ENCODE measurements around the gene SRCIN1.

Gene SRCIN1

GRCh38 chr17:38597375-38597774, 8.4 kb downstream of the SRCIN1 start:
- DNase-seq, result no peak

DNA sequence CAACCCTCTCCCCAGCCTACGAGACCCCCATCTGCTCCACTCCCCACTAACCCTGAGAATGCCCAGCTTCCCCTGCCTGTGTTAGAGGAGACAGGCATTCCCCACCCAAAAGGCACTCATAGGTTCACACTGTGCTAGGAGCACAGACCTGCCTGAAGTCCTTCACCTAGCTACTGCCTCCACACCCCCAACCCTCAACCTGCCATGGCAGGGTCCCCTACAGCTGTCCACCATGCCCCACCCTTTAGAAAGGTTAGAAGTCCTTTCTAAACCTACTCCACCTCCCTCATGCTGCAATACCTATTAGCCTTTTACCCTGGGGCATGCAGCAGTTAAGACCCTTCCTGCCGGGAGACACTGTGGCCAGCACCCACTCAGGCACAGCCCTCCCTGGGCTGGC, 9.1 kb downstream of the SRCIN1 start:
- DNase-seq, result no peak

DNA sequence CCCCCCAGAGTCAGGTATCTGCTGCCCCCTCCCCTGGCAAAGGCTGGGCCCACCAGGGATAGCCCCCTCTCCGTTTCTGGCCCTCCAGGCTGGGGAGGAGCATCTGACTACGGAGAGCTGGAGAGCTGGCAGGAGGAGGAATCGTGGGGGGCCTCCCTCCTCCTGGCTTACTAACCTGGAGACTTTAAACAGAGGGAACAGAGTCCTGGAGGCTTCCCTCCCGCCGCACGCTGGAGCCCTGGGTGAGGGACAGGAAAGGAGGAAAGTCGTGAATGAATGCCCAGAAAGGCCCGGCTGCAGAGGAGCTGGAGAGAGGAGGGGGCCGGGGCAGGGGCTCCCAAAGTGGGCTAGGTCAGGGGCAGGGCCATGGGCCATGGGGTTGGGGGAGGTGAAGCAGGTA, 9.9 kb downstream of the SRCIN1 start:
- no peak for DNase-seq

GRCh38 chr17:38594152-38594551, 11.6 kb downstream of the SRCIN1 start:
- no peak for DNase-seq

DNA sequence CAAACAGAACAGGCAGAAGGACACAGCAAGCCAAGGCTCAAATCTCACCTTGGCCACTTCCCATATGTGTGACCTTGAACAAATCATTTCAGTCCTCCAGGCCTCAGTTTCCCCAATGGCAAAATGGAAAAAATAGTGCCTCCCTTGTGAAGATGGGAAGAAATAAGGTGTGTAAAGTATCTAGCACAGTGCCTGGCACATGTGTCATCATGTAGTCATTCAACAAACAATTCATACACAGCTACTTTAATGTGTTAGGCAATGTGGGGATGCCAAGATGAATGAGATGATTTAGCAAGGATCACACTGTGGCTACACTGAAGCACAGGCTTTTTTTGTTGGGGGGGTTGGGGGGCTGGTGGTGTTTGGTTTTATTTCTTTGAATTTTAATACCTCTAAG, 13.3 kb downstream of the SRCIN1 start:
- DNase-seq, result no peak

GRCh38 chr17:38591759-38592241, 14.0 kb downstream of the SRCIN1 start:
- DNase-seq, result no peak

DNA sequence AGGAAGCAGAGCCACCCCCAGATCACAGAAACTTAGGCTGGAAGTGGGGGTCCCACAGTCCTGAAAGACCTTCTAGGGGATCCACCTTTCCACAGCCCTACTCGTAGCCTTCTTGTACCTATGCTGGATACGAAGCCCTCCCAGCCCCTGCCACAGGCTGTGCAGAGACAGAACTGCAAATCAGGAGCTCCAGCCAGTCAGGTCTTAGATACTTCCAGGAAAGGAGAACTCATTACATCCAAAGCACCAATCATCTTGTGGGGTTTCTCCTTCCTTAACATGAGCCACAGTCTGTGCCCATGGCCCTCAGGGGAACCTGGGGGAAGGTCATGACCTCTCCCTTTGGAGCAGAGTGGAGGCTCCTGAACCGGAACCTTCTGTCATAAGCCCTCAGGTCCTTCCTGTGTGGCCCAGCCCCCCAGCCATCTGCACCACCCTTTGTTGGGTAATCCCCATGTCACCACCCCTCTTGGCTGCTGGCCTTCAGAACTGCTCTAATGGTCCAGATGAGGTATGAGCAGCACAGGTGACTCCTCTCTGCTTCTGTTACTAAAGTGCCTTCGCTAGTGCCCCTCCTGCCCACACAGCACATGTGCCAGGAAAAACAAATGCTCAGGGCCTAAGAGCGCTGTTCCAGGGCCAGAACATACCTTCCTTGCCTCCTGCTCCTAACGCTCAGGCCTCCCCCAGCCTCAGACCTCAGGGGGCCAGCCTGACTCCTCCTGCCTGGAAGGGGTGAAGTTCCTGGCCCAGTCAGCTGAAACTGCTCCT, 14.6 kb downstream of the SRCIN1 start:
- peak; percentile 65 for DNase-seq

DNA sequence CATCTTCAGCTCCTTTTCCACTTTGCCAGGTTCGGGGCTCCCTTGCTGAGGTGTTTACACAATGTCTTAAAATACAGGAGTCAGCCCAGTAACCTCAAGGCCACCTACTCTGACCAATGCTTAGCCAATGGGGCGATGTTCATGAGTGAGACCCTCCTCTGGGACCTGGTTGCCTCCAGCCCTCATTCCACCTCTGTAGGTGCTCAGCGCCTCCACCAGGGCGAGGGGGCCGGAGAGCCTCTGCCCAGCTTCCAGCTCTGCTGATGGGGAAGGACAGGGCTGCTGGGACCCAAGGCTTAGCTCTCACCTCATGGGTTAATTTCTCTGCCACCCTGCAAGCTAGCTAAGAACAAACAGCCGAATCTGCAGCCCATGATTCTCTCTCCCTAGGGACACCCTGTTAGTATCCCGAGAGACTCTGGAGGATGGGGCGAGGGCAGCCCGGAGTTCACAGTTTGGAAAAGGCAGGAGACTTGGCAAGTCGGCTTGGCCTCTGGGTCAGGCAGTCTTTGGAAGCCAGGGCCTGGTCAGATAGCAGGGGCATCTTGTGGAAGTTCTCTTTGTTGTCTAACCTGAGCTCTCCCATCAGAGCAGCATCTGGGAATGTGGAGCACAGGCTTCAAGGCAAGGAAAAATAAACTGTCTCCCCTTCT, 16.2 kb downstream of the SRCIN1 start:
- no peak for DNase-seq

DNA sequence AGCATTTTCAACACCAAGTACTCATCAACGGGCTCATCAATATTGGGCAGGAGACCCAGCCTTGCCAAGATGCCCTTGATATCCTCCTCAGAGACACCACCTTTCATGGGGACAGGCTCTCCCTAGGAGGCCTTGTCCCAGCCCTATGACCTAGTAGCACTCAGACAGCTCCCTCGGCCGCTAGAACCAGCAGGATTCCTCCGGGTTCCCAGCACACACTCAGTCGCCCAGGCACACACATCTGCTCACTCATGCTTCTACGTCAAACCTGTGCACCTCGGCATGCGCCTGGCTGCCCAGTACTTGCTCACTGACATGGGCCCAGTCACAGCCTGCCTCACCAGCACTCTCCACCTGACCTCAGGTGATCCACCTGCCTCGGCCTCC, 17.0 kb downstream of the SRCIN1 start:
- no peak for DNase-seq

- peak; percentile 43 for DNase-seq
Observed at GRCh38 chr17:38587947-38588787, 17.6 kb downstream of the SRCIN1 start.

DNA sequence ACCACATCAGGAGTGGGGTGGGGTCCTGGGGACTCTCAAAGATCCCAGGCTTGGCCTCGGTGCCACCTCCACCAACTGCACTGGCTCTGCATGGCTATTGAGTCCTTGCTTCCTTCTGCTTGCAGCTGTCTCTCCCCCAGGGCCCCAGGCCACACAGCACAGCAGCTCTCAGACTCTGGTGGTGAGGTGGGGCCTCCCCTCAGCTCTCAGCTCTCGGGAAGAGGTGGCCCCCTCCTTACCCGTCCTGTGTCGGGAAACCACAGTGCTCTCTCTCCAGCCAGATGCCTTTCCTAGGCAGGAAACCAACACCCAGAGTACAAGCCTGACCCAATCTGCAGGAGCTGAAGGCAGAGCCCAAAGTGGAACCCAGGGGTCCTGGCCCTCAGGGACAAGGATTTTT, 18.5 kb downstream of the SRCIN1 start:
- DNase-seq, result no peak

- DNase-seq, result no peak
Observed at GRCh38 chr17:38586788-38587187, 19.0 kb downstream of the SRCIN1 start.

DNA sequence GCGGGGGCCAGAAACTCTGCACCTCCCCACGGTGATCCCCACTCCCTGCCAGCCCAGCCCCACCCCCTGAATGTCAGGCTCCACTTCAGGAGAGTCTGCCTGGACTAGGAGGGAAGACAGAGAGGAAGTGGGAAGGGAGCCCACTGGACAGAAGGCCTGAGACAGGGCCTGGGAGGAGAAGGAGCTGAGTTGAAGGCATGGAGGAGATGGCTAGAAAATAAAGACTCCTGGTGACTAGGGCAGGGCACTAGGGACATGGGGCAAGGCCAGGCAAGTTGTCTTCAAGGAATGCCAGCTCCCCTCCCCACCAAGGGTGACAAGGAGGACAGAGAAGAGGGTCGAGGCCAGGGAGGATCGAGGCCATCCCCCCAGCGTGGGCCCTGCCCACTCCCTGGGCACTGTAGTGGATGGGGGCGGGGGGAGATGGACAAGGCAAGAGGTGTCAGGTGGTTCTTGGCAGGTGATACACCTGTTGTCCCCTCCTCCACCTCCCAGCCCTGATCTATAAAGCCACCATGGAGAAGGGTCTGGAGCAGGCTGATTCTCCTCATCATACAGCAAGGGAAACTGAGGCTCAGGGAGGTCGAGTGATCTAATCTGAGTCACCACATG, 19.7 kb downstream of the SRCIN1 start:
- DNase-seq, result no peak

- DNase-seq, result no peak
Observed at GRCh38 chr17:38585056-38585917, 20.5 kb downstream of the SRCIN1 start.

DNA sequence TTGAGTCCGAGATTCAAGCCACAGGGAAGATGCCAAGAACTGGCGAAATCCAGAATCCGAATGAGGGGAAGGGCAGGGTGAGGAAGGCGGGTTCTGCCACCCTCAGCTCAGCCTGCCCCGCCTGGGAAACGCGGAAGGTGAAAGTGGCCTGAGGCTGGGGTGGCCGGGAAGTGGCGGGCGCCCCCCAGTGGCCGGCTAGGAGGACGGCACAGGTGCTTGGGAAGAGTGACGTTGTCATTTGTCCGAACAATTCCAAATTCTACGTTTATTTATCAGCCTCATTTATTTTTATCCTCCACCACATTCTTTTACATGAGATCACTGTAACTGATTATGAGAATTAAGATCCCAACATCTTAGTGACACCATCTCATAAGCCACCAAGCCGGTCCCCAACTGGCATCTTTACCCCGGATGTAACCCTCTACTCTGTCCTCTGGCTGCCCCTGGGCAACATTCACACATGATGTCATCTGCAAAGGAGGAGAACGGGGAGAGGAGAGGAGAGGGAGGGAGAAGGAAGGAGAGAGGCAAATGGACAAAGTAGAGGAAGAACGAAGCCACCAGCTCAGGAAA, 21.3 kb downstream of the SRCIN1 start:
- DNase-seq, result no peak

DNA sequence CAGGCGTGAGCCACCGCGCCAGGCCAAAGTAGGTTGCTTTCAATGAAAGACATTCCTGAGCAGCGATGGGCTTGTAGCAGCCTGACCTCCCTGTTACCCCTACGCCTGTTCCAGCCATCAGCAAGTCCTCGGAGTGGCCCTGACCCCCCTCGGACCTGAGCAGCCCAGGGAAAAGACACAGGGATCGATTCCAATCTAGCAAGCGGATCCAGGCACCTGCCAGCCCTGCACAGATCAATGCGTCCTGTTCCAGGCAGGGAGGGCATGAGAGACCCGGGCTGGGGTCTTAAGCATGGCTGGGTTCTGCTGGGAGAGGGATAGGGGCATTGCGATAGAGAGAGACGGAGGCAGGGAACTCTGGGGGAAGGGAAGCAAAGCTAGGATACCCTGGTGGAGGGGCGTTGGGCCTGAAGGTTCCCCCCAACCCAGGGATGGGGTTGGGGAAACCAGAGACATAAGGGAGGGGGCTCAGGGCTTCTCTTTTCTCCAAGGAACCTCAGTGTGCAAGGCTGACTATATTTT, 21.9 kb downstream of the SRCIN1 start:
- no peak for DNase-seq

- no peak for DNase-seq
Observed at GRCh38 chr17:38583176-38583575, 22.6 kb downstream of the SRCIN1 start.

DNA sequence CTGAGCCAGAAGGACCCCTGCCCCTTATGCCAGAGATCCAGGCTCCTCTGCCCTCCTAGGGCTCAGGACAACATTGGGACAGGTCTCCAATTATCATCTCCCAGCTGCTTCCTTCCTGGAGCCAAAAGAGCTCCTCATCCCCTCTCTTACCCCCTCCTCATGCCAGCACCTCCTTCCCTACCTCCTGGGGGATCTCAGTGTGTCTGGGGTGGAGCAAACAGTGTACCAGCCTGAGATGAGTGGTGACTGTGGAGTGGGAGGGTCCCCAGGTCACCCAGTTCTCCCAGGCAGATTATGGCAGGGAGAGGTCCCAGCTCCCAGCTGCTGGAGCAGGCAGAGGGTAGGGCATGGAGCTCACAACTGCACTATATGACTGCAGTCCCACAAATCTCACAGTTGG, 23.7 kb downstream of the SRCIN1 start:
- no peak for DNase-seq

GRCh38 chr17:38579934-38580333, 25.8 kb downstream of the SRCIN1 start:
- DNase-seq, result peak; percentile 92

GRCh38 chr17:38579083-38579480, 26.7 kb downstream of the SRCIN1 start:
- no peak for DNase-seq

GRCh38 chr17:38578229-38579082, 27.3 kb downstream of the SRCIN1 start:
- no peak for DNase-seq

Measured in NCI-H1694 (cell line).